Spleen (tissue), 11 donors: ENCODE measurements around the gene GALT. TPM values are rescaled to one million over a fixed set of nuclear protein-coding genes. Genes with fewer than 3 reads are reported as not detected.

Experiments used
- DNase-seq: peaks from one replicate; pipeline ENCODE4 v3.0.0-alpha.2; 2020
- H3K27ac ChIP-seq, 8 donors: fragments of 200-600 bp; sonication (generic) in 7 of 8; 1 replicate in 4 of 8; 2 replicates in 4 of 8; pipeline versions ENCODE4 v1.5.0 to v1.8.0; 2016 to 2021; ENCODE audit warnings: inconsistent platforms in 4 of 8, mild to moderate bottlenecking in 4 of 8, moderate library complexity in 1 of 8
- H3K27me3 ChIP-seq, 7 donors: fragments of 200-600 bp; sonication (generic) in 6 of 7; replicated peaks in 1 of 7; 1 replicate in 4 of 7; 2 replicates in 3 of 7; pipeline versions ENCODE4 v1.5.0 to v1.8.0; 2016 to 2021; ENCODE audit warnings: inconsistent platforms in 3 of 7, mild to moderate bottlenecking in 1 of 7
- H3K36me3 ChIP-seq, 6 donors: fragments of 200-600 bp; sonication (generic) in 5 of 6; 1 replicate in 4 of 6; 2 replicates in 2 of 6; pipeline versions ENCODE4 v1.5.0 to v1.8.0; 2016 to 2021; ENCODE audit warnings: inconsistent platforms in 2 of 6
- H3K4me1 ChIP-seq, 6 donors: fragments of 200-600 bp; sonication (generic) in 5 of 6; 1 replicate in 3 of 6; 2 replicates in 3 of 6; pipeline versions ENCODE4 v1.5.0 to v1.8.0; 2016 to 2021; ENCODE audit warnings: inconsistent platforms in 3 of 6
- H3K4me3 ChIP-seq, 8 donors: fragments of 200-600 bp; sonication (generic) in 7 of 8; 1 replicate in 4 of 8; 2 replicates in 4 of 8; pipeline versions ENCODE4 v1.5.0 to v1.8.0; 2016 to 2021; ENCODE audit warnings: inconsistent platforms in 4 of 8, mild to moderate bottlenecking in 4 of 8, moderate library complexity in 2 of 8
- H3K9me3 ChIP-seq, 8 donors: fragments of 200-600 bp; sonication (generic) in 7 of 8; 1 replicate in 4 of 8; 2 replicates in 4 of 8; pipeline versions ENCODE4 v1.5.0 to v1.8.0; 2016 to 2021; ENCODE audit warnings: inconsistent platforms in 4 of 8
- POLR2A ChIP-seq, 3 donors: fragments of 450-650 bp; IDR thresholded peaks; one replicate each; pipeline ENCODE4 v1.5.1; 2017; ENCODE audit warnings: antibody characterized with exemption in 3 of 3, mild to moderate bottlenecking in 1 of 3
- POLR2AphosphoS5 ChIP-seq, 3 donors: sonication (generic); formaldehyde crosslinking; IDR thresholded peaks; one replicate each; pipeline ENCODE4 v1.5.1; 2017; ENCODE audit warnings: antibody characterized with exemption in 3 of 3
- WGBS, 5 donors: extraction: QIAGEN DNeasy Blood & Tissue Kit in 3 of 5; methylation state at CpG; one replicate each; pipeline versions ENCODE4 v1.1.5 to v1.1.7; 2013 to 2018; 5-methylcytosine and 5-hydroxymethylcytosine counted together
- intact Hi-C: fragments of 100-400 bp; cut with DNase I; formaldehyde crosslinking; loops from one replicate; pipeline ENCODE4 v1.15.0; 2023; ENCODE audit warnings: low total_unique reads
- polyA plus RNA-seq, 3 donors: library from polyadenylated mRNA; stranded (reverse); fragments of 200-250 nt; gene quantifications; one replicate each; pipeline ENCODE4 v1.2.1, GENCODE V29; 2013
- small RNA-seq, 4 donors: library from RNA; depleted of rRNA; stranded (forward); fragments of <200 nt; gene quantifications; one replicate each; pipeline ENCODE3, GENCODE V24; 2016
- total RNA-seq, 7 donors: library from RNA; depleted of rRNA in 3 of 7; stranded (reverse); fragments of >200 nt in 3 of 7; fragmentation: NEBNext Ultra II Directional in 4 of 7; extraction: Animal tissue kit (Norgen Biotek cat#: 25700) in 4 of 7; gene quantifications; one replicate each; pipeline versions ENCODE4 v1.1.0 to v1.2.1, GENCODE V29; 2016 to 2021
- TF ChIP-seq, protein P1 (sequence below), 11 experiments: fragments of 200-600 bp in 7 of 11; fragments of 450-650 bp in 4 of 11; sonication (generic) in 4 of 11; IDR thresholded peaks in 8 of 11; conservative IDR thresholded peaks in 3 of 11; 1 replicate in 7 of 11; 2 replicates in 4 of 11; pipeline versions ENCODE4 v1.4.0 to v1.8.0; 2016 to 2021; ENCODE audit warnings: antibody characterized with exemption in 11 of 11, inconsistent platforms in 4 of 11, mild to moderate bottlenecking in 1 of 11
- donor health status: healthy with polysubstance abuse.
- donor health status: DM: no; HTN: no; CAD: no; lungs with moderate emphysema.
- donor health status: DM: no; HTN: no; CAD: no.
- donor health status: Bipolar disorder and iron deficiency.
- donor health status: healthy.
- donor health status: DM: no; HTN: no; CAD: no.
- donor health status: DM: yes; HTN: yes; CAD: no.

Gene GALT
- total and polyA plus RNA-seq, 10 donors = 32.1 to 101 (median 74.6) TPM

GRCh38 chr9:34693560-34693959 lies 47.1 kb downstream of the GALT start:
- intact Hi-C loops = no loop called here

DNA sequence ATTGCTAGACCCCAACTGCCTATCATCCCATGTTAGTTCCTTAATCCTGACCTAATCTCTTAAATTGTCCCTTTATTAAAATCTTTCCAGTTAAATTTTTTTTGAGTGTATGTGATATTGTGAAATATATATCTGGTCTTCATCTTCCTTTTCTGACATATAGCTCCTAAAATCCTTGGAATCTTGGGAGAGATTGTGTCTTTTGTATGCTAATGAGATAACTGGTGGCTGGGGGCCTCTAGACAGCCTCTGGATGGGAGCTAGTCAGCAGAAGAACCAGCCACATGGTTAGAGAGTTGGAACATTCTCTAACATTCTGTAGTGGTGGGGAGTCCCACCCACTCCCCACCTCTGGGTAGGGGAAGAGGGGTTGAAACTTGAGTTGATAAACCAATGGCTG lies 48.3 kb downstream of the GALT start:
- Histone ChIP-seq H3K4me3 (no peak overlapping the region), H3K36me3 (no peaks in the 10 kb centered on the region), H3K9me3 (no peaks in the 10 kb centered on the region), H3K27ac (no peak overlapping the region), H3K27me3 (no peaks in the 10 kb centered on the region), H3K4me1 (peaks cover 0 to 18% (median 0%) of the 10 kb centered on the region in 6 donors)
- intact Hi-C loops = no loop called here
- TF ChIP-seq, protein P1, sequence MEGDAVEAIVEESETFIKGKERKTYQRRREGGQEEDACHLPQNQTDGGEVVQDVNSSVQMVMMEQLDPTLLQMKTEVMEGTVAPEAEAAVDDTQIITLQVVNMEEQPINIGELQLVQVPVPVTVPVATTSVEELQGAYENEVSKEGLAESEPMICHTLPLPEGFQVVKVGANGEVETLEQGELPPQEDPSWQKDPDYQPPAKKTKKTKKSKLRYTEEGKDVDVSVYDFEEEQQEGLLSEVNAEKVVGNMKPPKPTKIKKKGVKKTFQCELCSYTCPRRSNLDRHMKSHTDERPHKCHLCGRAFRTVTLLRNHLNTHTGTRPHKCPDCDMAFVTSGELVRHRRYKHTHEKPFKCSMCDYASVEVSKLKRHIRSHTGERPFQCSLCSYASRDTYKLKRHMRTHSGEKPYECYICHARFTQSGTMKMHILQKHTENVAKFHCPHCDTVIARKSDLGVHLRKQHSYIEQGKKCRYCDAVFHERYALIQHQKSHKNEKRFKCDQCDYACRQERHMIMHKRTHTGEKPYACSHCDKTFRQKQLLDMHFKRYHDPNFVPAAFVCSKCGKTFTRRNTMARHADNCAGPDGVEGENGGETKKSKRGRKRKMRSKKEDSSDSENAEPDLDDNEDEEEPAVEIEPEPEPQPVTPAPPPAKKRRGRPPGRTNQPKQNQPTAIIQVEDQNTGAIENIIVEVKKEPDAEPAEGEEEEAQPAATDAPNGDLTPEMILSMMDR (IDR thresholded peaks at IDR 0.05 in 8 of 11, conservative IDR thresholded peaks at IDR 0.05 in 3 of 11) = no peak
- no peak for DNase-seq

More at GRCh38 chr9:34693560-34693959, 47.1 kb downstream of the GALT start:
- Histone ChIP-seq H3K4me3 (no peak overlapping the region), H3K9me3 (no peaks in the 10 kb centered on the region), H3K36me3 (no peaks in the 10 kb centered on the region), H3K27ac (no peak overlapping the region), H3K27me3 (no peaks in the 10 kb centered on the region), H3K4me1 (peaks cover 0 to 18% (median 0%) of the 10 kb centered on the region in 6 donors)
- no peak for DNase-seq
- TF ChIP-seq POLR2AphosphoS5 (IDR thresholded peaks at IDR 0.05) = no peak
- TF ChIP-seq POLR2A (IDR thresholded peaks at IDR 0.05) = no peak
- TF ChIP-seq, protein P1 (IDR thresholded peaks at IDR 0.05 in 8 of 11, conservative IDR thresholded peaks at IDR 0.05 in 3 of 11) = no peak
- WGBS, 5 donors = 73 to 86% (median 79%) methylated on average over 2 of the region's 2 CpGs

Small RNAs within 50 kb of the gene (small RNA-seq; reads per million reads assigned to genes)
- 0 reads per million in 4 donors for gene CCL27

Other genes starting within 250 kb of the GALT start
- 10 to 100 TPM; 10.4 to 26.9 (median 16.5) TPM for gene FAM219A, start 188.1 kb upstream of the GALT start, total RNA-seq
- gene FAM219A, start 188.1 kb upstream of the GALT start, polyA plus RNA-seq = 1 to 10 TPM; 3.2 to 9.3 (median 3.5) TPM
- gene DNAI1, start 187.9 kb upstream of the GALT start, total RNA-seq = not detected
- not detected for gene DNAI1, start 187.9 kb upstream of the GALT start, polyA plus RNA-seq
- under 1 TPM in 3 of 7 donors, not detected in 4; 0.35 to 0.91 (median 0.46) TPM for gene ENHO, start 123.7 kb upstream of the GALT start, total RNA-seq
- under 1 TPM; 0.74 to 0.94 (median 0.89) TPM for gene ENHO, start 123.7 kb upstream of the GALT start, polyA plus RNA-seq
- gene CNTFR, start 57.0 kb upstream of the GALT start, total RNA-seq = 10 to 100 TPM in 5 of 7 donors, 1 to 10 TPM in 2; 6.6 to 46.8 (median 26.3) TPM
- gene CNTFR, start 57.0 kb upstream of the GALT start, polyA plus RNA-seq = 1 to 10 TPM; 2.8 to 7.7 (median 3.1) TPM
- 10 to 100 TPM; 16.8 to 36.1 (median 21.5) TPM for gene RPP25L, start 34.6 kb upstream of the GALT start, total RNA-seq
- gene RPP25L, start 34.6 kb upstream of the GALT start, polyA plus RNA-seq = 10 to 100 TPM; 32.5 to 54.1 (median 46.7) TPM
- gene DCTN3, start 26.2 kb upstream of the GALT start, total RNA-seq = 10 to 100 TPM; 43.8 to 64.1 (median 52.1) TPM
- 10 to 100 TPM; 59.3 to 79.8 (median 75.9) TPM for gene DCTN3, start 26.2 kb upstream of the GALT start, polyA plus RNA-seq
- gene ARID3C, start 17.6 kb upstream of the GALT start, total RNA-seq = not detected
- gene ARID3C, start 17.6 kb upstream of the GALT start, polyA plus RNA-seq = not detected
- gene SIGMAR1, start 8.9 kb upstream of the GALT start, total RNA-seq = 10 to 100 TPM; 24.1 to 39.7 (median 28.4) TPM
- gene SIGMAR1, start 8.9 kb upstream of the GALT start, polyA plus RNA-seq = 10 to 100 TPM; 19.4 to 31.1 (median 24.4) TPM
- gene IL11RA, start 5.5 kb downstream of the GALT start, total RNA-seq = 10 to 100 TPM; 23.3 to 43.9 (median 30.7) TPM
- 10 to 100 TPM; 16.3 to 37.7 (median 25.1) TPM for gene IL11RA, start 5.5 kb downstream of the GALT start, polyA plus RNA-seq
- gene CCL27, start 16.0 kb downstream of the GALT start, total RNA-seq = under 1 TPM in 1 of 7 donors, not detected in 6; 0.70 TPM
- gene CCL27, start 16.0 kb downstream of the GALT start, polyA plus RNA-seq = under 1 TPM in 2 of 3 donors, not detected in 1; 0.08 to 0.32 TPM
- 10 to 100 TPM in 2 of 7 donors, 1 to 10 TPM in 3, not detected in 2; 4.0 to 57.3 (median 7.4) TPM for gene CCL19, start 44.6 kb downstream of the GALT start, total RNA-seq
- gene CCL19, start 44.6 kb downstream of the GALT start, polyA plus RNA-seq = 10 to 100 TPM; 22.1 to 73.1 (median 38.1) TPM
- 100 to 1,000 TPM in 3 of 7 donors, 10 to 100 TPM in 4; 45.1 to 279 (median 81.8) TPM for gene CCL21, start 63.5 kb downstream of the GALT start, total RNA-seq
- gene CCL21, start 63.5 kb downstream of the GALT start, polyA plus RNA-seq = 100 to 1,000 TPM; 221 to 367 (median 312) TPM